ENCODE results near the gene SORCS3.

- TF ChIP-seq EZH2 (IDR thresholded peaks at IDR 0.05): no peak
- no peak for TF ChIP-seq POLR2AphosphoS5 (IDR thresholded peaks at IDR 0.05; ENCODE audit: borderline replicate concordance, low read depth, low read length)
- TF ChIP-seq FOXP2 (optimal IDR thresholded peaks at IDR 0.05; ENCODE audit: control extremely low read depth, extremely low read length, insufficient read depth): no peak
Observed at GRCh38 chr10:105041956-105042355, 400.9 kb downstream of the SORCS3 start.
